Neural crest cell (in vitro differentiated cells): ENCODE data around the gene PRDM1. TPM values are rescaled to one million over a fixed set of nuclear protein-coding genes. Genes with fewer than 3 reads are reported as not detected.

Experiments used
- DNase-seq: peaks from one replicate; pipeline ENCODE4 v3.0.0; 2021; ENCODE audit warnings: low read depth, mixed read lengths, low spot score
- H3K27ac Mint-ChIP-seq: one replicate; pipeline ENCODE4 v1.8.0; 2021; ENCODE audit warnings: mild to moderate bottlenecking, mixed read lengths; ENCODE audit not compliant: unreplicated experiment
- H3K27me3 Mint-ChIP-seq: 2 replicates; pipeline ENCODE4 v1.8.0; 2021; ENCODE audit warnings: low read depth, mild to moderate bottlenecking, mixed read lengths
- H3K36me3 Mint-ChIP-seq: 2 replicates; pipeline ENCODE4 v1.8.0; 2021; ENCODE audit warnings: low read depth, mild to moderate bottlenecking, mixed read lengths
- H3K4me1 Mint-ChIP-seq: 2 replicates; pipeline ENCODE4 v1.8.0; 2021; ENCODE audit warnings: mixed read lengths
- H3K4me3 Mint-ChIP-seq: one replicate; pipeline ENCODE4 v1.8.0; 2021; ENCODE audit warnings: mild to moderate bottlenecking, mixed read lengths
- H3K9me3 Mint-ChIP-seq: 2 replicates; pipeline ENCODE4 v1.8.0; 2021; ENCODE audit warnings: mixed read lengths
- total RNA-seq: library from RNA; stranded (reverse); gene quantifications from 2 replicates; pipeline ENCODE4 v1.2.1, GENCODE V29; 2021
- TF ChIP-seq, protein P1 (sequence below): fragments of 200-600 bp; sonication (generic); conservative IDR thresholded peaks from 2 replicates; pipeline ENCODE4 v1.5.0; 2021; ENCODE audit warnings: antibody characterized with exemption, mild to moderate bottlenecking

Gene PRDM1
- total RNA-seq, 1 donor from 2014 or later = 1.2 TPM

DNA sequence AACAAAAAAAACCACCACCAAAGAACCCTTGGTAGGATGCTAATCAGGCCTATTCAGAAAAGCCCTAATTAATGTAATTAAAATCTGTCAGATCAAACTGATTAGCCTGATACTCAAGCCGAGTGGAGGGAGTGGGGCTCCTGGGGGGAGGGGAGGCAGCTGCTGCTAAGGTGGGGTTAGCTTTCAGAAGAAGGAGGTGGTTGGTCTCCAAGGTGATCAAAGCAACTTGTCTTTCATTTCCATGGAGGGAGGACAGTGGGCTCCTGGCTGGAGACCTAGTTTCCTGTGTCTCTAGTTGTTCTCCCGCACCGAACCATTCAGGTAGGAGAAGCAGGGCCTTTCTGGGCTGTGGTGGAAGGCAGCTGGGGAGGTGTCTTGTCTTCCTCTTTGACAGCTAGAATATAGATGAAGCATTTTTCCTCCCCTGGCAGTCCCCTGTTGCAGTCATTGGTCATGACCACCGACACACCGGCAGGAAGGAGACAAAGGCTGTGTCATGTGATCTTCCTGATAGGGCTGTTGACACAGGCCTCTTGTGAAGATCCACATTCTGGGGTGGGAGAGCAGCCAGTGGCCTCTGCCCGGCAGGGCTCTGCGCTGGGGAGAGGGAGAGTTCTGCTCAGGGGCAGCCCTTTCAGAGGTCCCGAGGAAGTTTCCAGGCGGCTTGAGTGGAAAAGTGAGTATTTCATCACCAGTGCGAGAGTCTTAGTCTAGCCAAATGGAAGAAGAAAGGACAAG, 39.9 kb upstream of the PRDM1 start:
- Mint-ChIP-seq H3K36me3 (no peaks in the 10 kb centered on the region), H3K27me3 (peaks cover 30% of the 10 kb centered on the region), H3K9me3 (no peaks in the 10 kb centered on the region), H3K4me1 (peaks cover 3% of the 10 kb centered on the region), H3K27ac (no peak overlapping the region), H3K4me3 (no peak overlapping the region)
- no peak for DNase-seq
- TF ChIP-seq, protein P1, sequence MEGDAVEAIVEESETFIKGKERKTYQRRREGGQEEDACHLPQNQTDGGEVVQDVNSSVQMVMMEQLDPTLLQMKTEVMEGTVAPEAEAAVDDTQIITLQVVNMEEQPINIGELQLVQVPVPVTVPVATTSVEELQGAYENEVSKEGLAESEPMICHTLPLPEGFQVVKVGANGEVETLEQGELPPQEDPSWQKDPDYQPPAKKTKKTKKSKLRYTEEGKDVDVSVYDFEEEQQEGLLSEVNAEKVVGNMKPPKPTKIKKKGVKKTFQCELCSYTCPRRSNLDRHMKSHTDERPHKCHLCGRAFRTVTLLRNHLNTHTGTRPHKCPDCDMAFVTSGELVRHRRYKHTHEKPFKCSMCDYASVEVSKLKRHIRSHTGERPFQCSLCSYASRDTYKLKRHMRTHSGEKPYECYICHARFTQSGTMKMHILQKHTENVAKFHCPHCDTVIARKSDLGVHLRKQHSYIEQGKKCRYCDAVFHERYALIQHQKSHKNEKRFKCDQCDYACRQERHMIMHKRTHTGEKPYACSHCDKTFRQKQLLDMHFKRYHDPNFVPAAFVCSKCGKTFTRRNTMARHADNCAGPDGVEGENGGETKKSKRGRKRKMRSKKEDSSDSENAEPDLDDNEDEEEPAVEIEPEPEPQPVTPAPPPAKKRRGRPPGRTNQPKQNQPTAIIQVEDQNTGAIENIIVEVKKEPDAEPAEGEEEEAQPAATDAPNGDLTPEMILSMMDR = no peak

DNA sequence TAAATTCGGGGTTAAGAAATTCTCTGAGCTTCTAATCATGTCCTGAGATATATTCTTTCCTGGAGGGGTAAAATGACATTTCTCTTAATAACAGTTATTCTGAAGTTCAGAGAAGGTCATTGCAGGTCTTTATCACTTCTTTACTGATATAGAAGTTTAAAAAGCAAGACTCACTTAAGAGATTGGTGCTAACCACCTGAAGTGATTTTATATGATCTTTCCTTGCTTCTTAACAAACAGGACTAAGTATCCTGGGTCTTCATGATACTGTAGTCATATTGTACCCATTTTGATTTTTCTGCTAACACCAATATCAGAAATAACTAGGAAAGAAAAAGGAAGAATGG, 39.3 kb upstream of the PRDM1 start:
- Mint-ChIP-seq H3K36me3 (no peaks in the 10 kb centered on the region), H3K4me1 (peaks cover 8% of the 10 kb centered on the region), H3K4me3 (no peak overlapping the region), H3K27ac (no peak overlapping the region), H3K9me3 (no peaks in the 10 kb centered on the region), H3K27me3 (peaks cover 36% of the 10 kb centered on the region)
- TF ChIP-seq, protein P1 = no peak
- DNase-seq = no peak

DNA sequence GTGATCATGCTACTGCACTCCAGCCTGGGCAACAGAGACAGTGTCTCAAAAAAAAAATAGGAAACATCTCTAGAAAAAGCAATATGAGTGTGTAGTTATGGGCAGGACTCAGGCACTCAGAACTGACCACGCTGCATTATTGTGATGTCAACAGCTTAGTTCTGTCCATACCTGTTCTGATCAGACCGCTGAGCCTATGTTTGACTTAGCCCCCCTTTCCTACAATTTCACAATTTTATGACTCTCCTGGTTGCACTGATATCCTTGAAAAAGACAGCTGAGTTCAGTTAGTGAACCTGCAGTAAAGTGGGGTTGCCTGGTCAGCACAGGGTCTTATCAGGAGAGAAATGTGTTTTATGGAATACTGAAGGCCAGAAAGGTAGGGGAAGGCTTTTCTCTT, 37.8 kb upstream of the PRDM1 start:
- no peak overlapping the region for H3K4me3 Mint-ChIP-seq
- peaks cover 43% of the 10 kb centered on the region for H3K27me3 Mint-ChIP-seq
- no peak for DNase-seq
- peaks cover 12% of the 10 kb centered on the region for H3K4me1 Mint-ChIP-seq
- TF ChIP-seq, protein P1 = no peak
- H3K27ac Mint-ChIP-seq = no peak overlapping the region
- H3K36me3 Mint-ChIP-seq = no peaks in the 10 kb centered on the region
- H3K9me3 Mint-ChIP-seq = no peaks in the 10 kb centered on the region

DNA sequence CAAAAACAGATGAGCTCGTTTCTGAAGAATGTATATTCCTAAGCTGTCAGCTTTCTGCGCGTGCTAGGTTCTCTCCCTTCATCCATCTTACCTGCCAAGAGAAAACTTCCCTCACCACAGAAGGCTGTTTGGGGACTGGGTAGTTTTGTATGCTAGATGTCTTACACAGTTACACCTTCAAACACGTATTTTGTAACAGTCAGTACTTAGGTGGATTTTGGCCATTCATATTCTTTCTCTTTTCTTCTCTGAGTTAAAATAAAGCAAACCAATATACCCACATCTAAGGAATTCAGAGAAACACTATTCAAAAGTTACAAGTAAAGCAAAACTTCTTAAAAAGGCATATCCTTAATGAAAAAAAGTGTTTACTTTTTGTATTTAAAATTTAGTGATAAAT, 35.6 kb upstream of the PRDM1 start:
- Mint-ChIP-seq H3K36me3 (no peaks in the 10 kb centered on the region), H3K4me1 (peaks cover 22% of the 10 kb centered on the region), H3K4me3 (no peak overlapping the region), H3K27ac (no peak overlapping the region), H3K27me3 (peaks cover 55% of the 10 kb centered on the region), H3K9me3 (no peaks in the 10 kb centered on the region)
- DNase-seq = no peak
- TF ChIP-seq, protein P1 = no peak

DNA sequence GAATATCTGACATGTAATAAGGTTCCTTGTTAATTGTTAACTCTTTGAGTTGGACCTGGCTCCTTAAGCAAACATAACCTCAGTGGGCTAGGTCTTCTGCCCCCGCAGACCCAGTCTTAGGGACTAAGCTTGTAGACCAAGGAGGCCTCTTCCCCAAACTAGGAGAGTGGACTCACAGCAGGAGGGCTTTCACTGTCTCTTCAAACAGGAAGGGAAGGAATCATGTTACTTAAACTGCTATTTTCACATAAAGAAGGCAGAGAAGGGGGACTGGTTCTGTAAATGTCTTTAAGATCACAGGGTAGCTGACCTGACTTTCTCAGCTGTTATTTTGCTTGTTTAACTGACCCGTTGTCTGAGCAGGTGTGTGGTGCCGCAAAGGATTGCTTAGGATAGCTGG, 34.9 kb upstream of the PRDM1 start:
- peaks cover 61% of the 10 kb centered on the region for H3K27me3 Mint-ChIP-seq
- H3K4me1 Mint-ChIP-seq = peaks cover 22% of the 10 kb centered on the region
- no peak for DNase-seq
- no peaks in the 10 kb centered on the region for H3K9me3 Mint-ChIP-seq
- H3K4me3 Mint-ChIP-seq = no peak overlapping the region
- H3K27ac Mint-ChIP-seq = peak overlapping the region; percentile 35
- no peaks in the 10 kb centered on the region for H3K36me3 Mint-ChIP-seq
- TF ChIP-seq, protein P1 = no peak
